ENCODE measurements around the gene KRTAP10-3.

Gene KRTAP10-3

GRCh38 chr21:44544566-44544965 is 14.0 kb downstream of the KRTAP10-3 start:
- DNase-seq: no peak

GRCh38 chr21:44542716-44543115 is 15.9 kb downstream of the KRTAP10-3 start:
- DNase-seq: no peak

- DNase-seq: no peak
Measured at GRCh38 chr21:44540741-44541288, 17.8 kb downstream of the KRTAP10-3 start.

- DNase-seq: no peak
Measured at GRCh38 chr21:44539991-44540666, 18.5 kb downstream of the KRTAP10-3 start, which contains the start of gene KRTAP10-1. Gene KRTAP10-1, minus strand, starts transcription at chr21:44540195. Its CDS starts 45 bp downstream, at chr21:44540150.

- no peak for DNase-seq
Measured at GRCh38 chr21:44539046-44539445, 19.5 kb downstream of the KRTAP10-3 start.

- no peak for DNase-seq
Measured at GRCh38 chr21:44537930-44538911, 20.4 kb downstream of the KRTAP10-3 start.

- no peak for DNase-seq
Measured at GRCh38 chr21:44535963-44536362, 22.6 kb downstream of the KRTAP10-3 start.

- DNase-seq: no peak
Measured at GRCh38 chr21:44534688-44535087, 23.9 kb downstream of the KRTAP10-3 start.

GRCh38 chr21:44533891-44534627 is 24.5 kb downstream of the KRTAP10-3 start:
- no peak for DNase-seq

- DNase-seq: no peak
Measured at GRCh38 chr21:44533121-44533890, 25.3 kb downstream of the KRTAP10-3 start.

- DNase-seq: no peak
Measured at GRCh38 chr21:44532712-44533111, 25.9 kb downstream of the KRTAP10-3 start.

- DNase-seq: no peak
Measured at GRCh38 chr21:44531606-44532564, 26.7 kb downstream of the KRTAP10-3 start.

GRCh38 chr21:44530903-44531605 is 27.5 kb downstream of the KRTAP10-3 start:
- no peak for DNase-seq

- DNase-seq: no peak
Measured at GRCh38 chr21:44530221-44530902, 28.2 kb downstream of the KRTAP10-3 start.

- no peak for DNase-seq
Measured at GRCh38 chr21:44529503-44530125, 29.0 kb downstream of the KRTAP10-3 start.

GRCh38 chr21:44529011-44529421 is 29.6 kb downstream of the KRTAP10-3 start:
- no peak for DNase-seq

GRCh38 chr21:44528634-44528995 is 30.0 kb downstream of the KRTAP10-3 start:
- no peak for DNase-seq

GRCh38 chr21:44527983-44528633 is 30.5 kb downstream of the KRTAP10-3 start:
- no peak for DNase-seq
